Aorta (tissue), 4 donors: Measurements from ENCODE around the gene ARMC10. TPM values are rescaled to one million over a fixed set of nuclear protein-coding genes. Genes with fewer than 3 reads are reported as not detected.

Source experiments
- polyA plus RNA-seq, 2 donors: library from polyadenylated mRNA; stranded (reverse); fragments of 200-250 nt; gene quantifications; one replicate each; pipeline ENCODE4 v1.2.3, GENCODE V29; 2013
- total RNA-seq, 2 donors: library from RNA; stranded (reverse); fragmentation: NEBNext Ultra II Directional; extraction: Animal tissue kit (Norgen Biotek cat#: 25700); gene quantifications; one replicate each; pipeline ENCODE4 v1.2.1, GENCODE V29; 2021
- donor health status: healthy with polysubstance abuse.
- donor health status: Bipolar disorder and iron deficiency.
- donor health status: DM: no; HTN: no; CAD: no.
- donor health status: DM: yes; HTN: yes; CAD: no.

The ARMC10 gene
- total and polyA plus RNA-seq, 4 donors, result 29.6 to 40.0 (median 33.7) TPM

Other genes starting within 250 kb of the ARMC10 start
- 10 to 100 TPM in 1 of 2 donors, 1 to 10 TPM in 1; 8.1 to 30.5 TPM for gene LRRC17, start 162.1 kb upstream of the ARMC10 start, total RNA-seq
- gene LRRC17, start 162.1 kb upstream of the ARMC10 start, polyA plus RNA-seq, result 10 to 100 TPM; 18.7 to 69.6 TPM
- 1 to 10 TPM; 1.4 to 2.6 TPM for gene FBXL13, start 344 bp upstream of the ARMC10 start, total RNA-seq
- gene FBXL13, start 344 bp upstream of the ARMC10 start, polyA plus RNA-seq, result under 1 TPM in 1 of 2 donors, not detected in 1; 1.00 TPM
- 10 to 100 TPM in 1 of 2 donors, 1 to 10 TPM in 1; 10.0 to 20.5 TPM for gene NAPEPLD, start 74.0 kb downstream of the ARMC10 start, total RNA-seq
- gene NAPEPLD, start 74.0 kb downstream of the ARMC10 start, polyA plus RNA-seq, result 1 to 10 TPM; 8.2 to 8.3 TPM
- 10 to 100 TPM; 40.9 to 47.7 TPM for gene PMPCB, start 222.3 kb downstream of the ARMC10 start, total RNA-seq
- 10 to 100 TPM; 41.3 to 70.8 TPM for gene PMPCB, start 222.3 kb downstream of the ARMC10 start, polyA plus RNA-seq